Erythroblast (primary cell): Measurements from ENCODE around the gene TMEM242.

Experiments
- GATA1 ChIP-seq: IDR thresholded peaks from 2 replicates; pipeline ENCODE4 v1.6.1; 2011; ENCODE audit warnings: low read depth, mild to moderate bottlenecking, control low read depth, low read length, moderate library complexity
- POLR2A ChIP-seq: IDR thresholded peaks from 2 replicates; pipeline ENCODE4 v1.6.1; 2011; ENCODE audit warnings: mild to moderate bottlenecking, low read length

GRCh38 chr6:157267654-157268053 is 55.7 kb downstream of the TMEM242 start:
- TF ChIP-seq POLR2A (no peak), GATA1 (no peak)
